H1 (cell line): ENCODE results near the gene SPAM1. TPM values are rescaled to one million over a fixed set of nuclear protein-coding genes. Genes with fewer than 3 reads are reported as not detected.

Source experiments
- CTCF ChIA-PET: fragments of 300-600 bp; sonication (Branson Sonifier 250); formaldehyde crosslinking; loops from one replicate; lab custom pipeline; 2021; ENCODE audit not compliant: partially characterized antibody; lab: Charles Lee
- POLR2A ChIA-PET: fragments of 300-600 bp; sonication (Branson Sonifier 250); formaldehyde crosslinking; loops from one replicate; lab custom pipeline; 2021; ENCODE audit warnings: inconsistent platforms; ENCODE audit not compliant: partially characterized antibody; lab: Charles Lee
- DNase-seq, 2 experiments: peaks; one replicate each; pipeline versions ENCODE4 v3.0.0 to v3.0.0-alpha.2; 2010 to 2022; ENCODE audit warnings: low spot score in 2 of 2, low read depth in 1 of 2, mixed read lengths in 1 of 2
- FAIRE-seq: peaks from 2 replicates; lab custom pipeline; 2011; peaks lifted over from hg19 to GRCh38; lab: Jason Lieb, UNC
- H2AFZ ChIP-seq: 2 replicates; pipeline ENCODE4 v1.8.1; 2012; ENCODE audit warnings: low read length, inconsistent platforms
- H2AK5ac ChIP-seq: 2 replicates; pipeline ENCODE4 v1.6.1; 2013; ENCODE audit warnings: low read depth, low read length
- H2BK120ac ChIP-seq: replicated peaks from 2 replicates; pipeline ENCODE3; 2013; ENCODE audit warnings: low read depth, low read length, inconsistent platforms
- H2BK12ac ChIP-seq: 2 replicates; pipeline ENCODE4 v1.6.1; 2013; ENCODE audit warnings: low read depth, low read length
- H2BK15ac ChIP-seq: 2 replicates; pipeline ENCODE4 v1.6.1; 2013; ENCODE audit warnings: low read length
- H2BK20ac ChIP-seq: 2 replicates; pipeline ENCODE4 v1.6.1; 2013; ENCODE audit warnings: low read length
- H2BK5ac ChIP-seq: 2 replicates; pipeline ENCODE4 v1.6.1; 2013; ENCODE audit warnings: low read depth, low read length
- H3K14ac ChIP-seq: 2 replicates; pipeline ENCODE4 v1.6.1; 2013; ENCODE audit warnings: inconsistent platforms; ENCODE audit not compliant: insufficient read length
- H3K18ac ChIP-seq: 2 replicates; pipeline ENCODE4 v1.6.1; 2013; ENCODE audit warnings: low read length; ENCODE audit errors: extremely low read depth
- H3K23ac ChIP-seq: 2 replicates; pipeline ENCODE4 v1.6.1; 2013; ENCODE audit warnings: inconsistent platforms; ENCODE audit not compliant: insufficient read length
- H3K23me2 ChIP-seq: 2 replicates; pipeline ENCODE4 v1.6.1; 2013; ENCODE audit warnings: low read depth, low read length
- H3K27ac ChIP-seq: 2 replicates; pipeline ENCODE4 v1.6.1; 2011; ENCODE audit warnings: low read depth, low read length, inconsistent platforms
- H3K27me3 ChIP-seq, 4 experiments: replicated peaks in 1 of 4; 1 replicate in 1 of 4; 2 replicates in 3 of 4; pipeline versions ENCODE4 v1.6.1 to v1.8.1; 2011 to 2013; ENCODE audit warnings: low read length in 3 of 4, mild to moderate bottlenecking in 3 of 4, inconsistent platforms in 2 of 4, mixed read lengths in 2 of 4, moderate library complexity in 1 of 4; ENCODE audit not compliant: control insufficient read depth in 3 of 4, insufficient read depth in 3 of 4; ENCODE audit errors: extremely low read depth in 1 of 4
- H3K36me3 ChIP-seq, 4 experiments: 2 replicates each; pipeline versions ENCODE4 v1.6.1 to v1.8.1; 2011 to 2013; ENCODE audit warnings: mild to moderate bottlenecking in 4 of 4, low read length in 3 of 4, moderate library complexity in 2 of 4, control low read depth in 1 of 4, inconsistent platforms in 1 of 4; ENCODE audit not compliant: insufficient read depth in 4 of 4, control insufficient read depth in 2 of 4
- H3K4ac ChIP-seq: replicated peaks from 2 replicates; pipeline ENCODE3; 2013; ENCODE audit warnings: low read length, low read depth, mixed read lengths, inconsistent platforms; ENCODE audit not compliant: insufficient read length
- H3K4me1 ChIP-seq, 4 experiments: replicated peaks in 1 of 4; 1 replicate in 1 of 4; 2 replicates in 3 of 4; pipeline versions ENCODE4 v1.6.1 to v1.8.1; 2011 to 2013; ENCODE audit warnings: low read length in 3 of 4, inconsistent platforms in 2 of 4, mixed read lengths in 1 of 4; ENCODE audit not compliant: insufficient read depth in 4 of 4, control insufficient read depth in 3 of 4
- H3K4me2 ChIP-seq, 2 experiments: 2 replicates each; pipeline versions ENCODE4 v1.6.1 to v1.8.1; 2011 to 2013; ENCODE audit warnings: low read depth in 2 of 2, low read length in 2 of 2, control low read depth in 1 of 2, inconsistent platforms in 1 of 2, mild to moderate bottlenecking in 1 of 2; ENCODE audit not compliant: insufficient read depth in 1 of 2
- H3K4me3 ChIP-seq, 4 experiments: fragments of 200-600, 300-600 bp in 1 of 4; sonication (generic), shearing (Covaris generic), sonication (Bioruptor Twin) in 1 of 4; 2 replicates each; pipeline versions ENCODE4 v1.5.1 to v1.8.1; 2011 to 2016; ENCODE audit warnings: low read length in 4 of 4, low read depth in 3 of 4, control low read depth in 2 of 4, inconsistent platforms in 2 of 4, mild to moderate bottlenecking in 2 of 4, mixed read lengths in 1 of 4, moderate library complexity in 1 of 4; ENCODE audit not compliant: insufficient read depth in 2 of 4; ENCODE audit errors: extremely low read depth in 1 of 4
- H3K56ac ChIP-seq: replicated peaks from 2 replicates; pipeline ENCODE3; 2013; ENCODE audit warnings: low read depth, mild to moderate bottlenecking, mixed read lengths, low read length, inconsistent platforms; ENCODE audit not compliant: insufficient read length
- H3K79me1 ChIP-seq: 2 replicates; pipeline ENCODE4 v1.6.1; 2013; ENCODE audit warnings: low read depth, low read length, control low read depth
- H3K79me2 ChIP-seq, 2 experiments: 2 replicates each; pipeline versions ENCODE4 v1.6.1 to v1.8.1; 2012 to 2013; ENCODE audit warnings: low read length in 2 of 2, mild to moderate bottlenecking in 2 of 2, inconsistent platforms in 1 of 2; ENCODE audit not compliant: insufficient read depth in 2 of 2, control insufficient read depth in 1 of 2
- H3K9ac ChIP-seq, 4 experiments: replicated peaks in 1 of 4; 1 replicate in 1 of 4; 2 replicates in 3 of 4; pipeline versions ENCODE4 v1.6.1 to v1.8.1; 2011 to 2013; ENCODE audit warnings: low read depth in 3 of 4, low read length in 3 of 4, control low read depth in 2 of 4, mild to moderate bottlenecking in 2 of 4, moderate library complexity in 2 of 4, inconsistent platforms in 1 of 4; ENCODE audit errors: extremely low read depth in 1 of 4
- H3K9me3 ChIP-seq, 2 experiments: 2 replicates each; pipeline versions ENCODE4 v1.6.1 to v1.8.1; 2012 to 2013; ENCODE audit warnings: mild to moderate bottlenecking in 2 of 2, moderate library complexity in 2 of 2, control low read depth in 1 of 2, inconsistent platforms in 1 of 2, low read depth in 1 of 2, low read length in 1 of 2, mixed read lengths in 1 of 2; ENCODE audit not compliant: insufficient read depth in 2 of 2
- H4K20me1 ChIP-seq, 2 experiments: replicated peaks in 1 of 2; 2 replicates each; pipeline versions ENCODE3 to v1.8.1; 2011 to 2013; ENCODE audit warnings: inconsistent platforms in 2 of 2, low read length in 2 of 2, mild to moderate bottlenecking in 1 of 2; ENCODE audit not compliant: insufficient read depth in 2 of 2, control insufficient read depth in 1 of 2
- H4K5ac ChIP-seq: 2 replicates; pipeline ENCODE4 v1.6.1; 2013; ENCODE audit warnings: low read length, low read depth, mixed read lengths, inconsistent platforms; ENCODE audit not compliant: insufficient read length
- H4K8ac ChIP-seq: 2 replicates; pipeline ENCODE4 v1.8.0; 2013; ENCODE audit warnings: mild to moderate bottlenecking, moderate library complexity, low read length, inconsistent platforms; ENCODE audit not compliant: insufficient read depth; ENCODE audit errors: extremely low read depth
- H4K91ac ChIP-seq: replicated peaks from 2 replicates; pipeline ENCODE3; 2013; ENCODE audit warnings: low read length, mixed read lengths, inconsistent platforms; ENCODE audit not compliant: insufficient read length
- EP300 ChIP-seq, 2 experiments: IDR thresholded peaks; 1 replicate in 1 of 2; 2 replicates in 1 of 2; pipeline ENCODE4 v1.6.1; 2011 to 2012; ENCODE audit warnings: low read depth in 2 of 2, low read length in 2 of 2, mild to moderate bottlenecking in 2 of 2, borderline replicate concordance in 1 of 2, inconsistent platforms in 1 of 2, moderate library complexity in 1 of 2
- POLR2AphosphoS5 ChIP-seq: IDR thresholded peaks from 2 replicates; pipeline ENCODE4 v1.6.1; 2011; ENCODE audit warnings: low read depth, low read length
- POU5F1 ChIP-seq: IDR thresholded peaks from 2 replicates; pipeline ENCODE4 v1.6.1; 2011; ENCODE audit warnings: low read depth, mild to moderate bottlenecking, low read length, moderate library complexity
- WGBS, 2 experiments: shearing (Covaris generic) in 1 of 2; methylation state at CpG; one replicate each; pipeline versions ENCODE4 v1.1.6 to v1.1.7; 2013 to 2015; ENCODE audit warnings: low lambda C conversion rate in 2 of 2, mixed read lengths in 2 of 2, inconsistent platforms in 1 of 2, low coverage in 1 of 2, missing lambda C conversion rate in 1 of 2; ENCODE audit not compliant: insufficient replicate concordance in 2 of 2, insufficient coverage in 1 of 2, insufficient read length in 1 of 2; ENCODE audit errors: extremely low coverage in 1 of 2, missing lambda C conversion rate in 1 of 2; 5-methylcytosine and 5-hydroxymethylcytosine counted together
- polyA plus RNA-seq, 7 experiments: library from polyadenylated mRNA; depleted of rRNA in 3 of 7; stranded (reverse) in 5 of 7; unstranded in 2 of 7; fragments of >200 nt in 5 of 7; fragments of 200-250 nt in 2 of 7; gene quantifications; 1 replicate in 5 of 7; 2 replicates in 1 of 7; 4 replicates in 1 of 7; pipeline versions ENCODE4 v1.2.1 to v1.2.3, GENCODE V29; 2011 to 2013; ENCODE audit warnings: missing spikeins in 2 of 7, mixed read lengths in 2 of 7
- total RNA-seq: library from RNA; stranded (reverse); fragmentation: NEBNext Ultra II Directional; extraction: Animal tissue kit (Norgen Biotek cat#: 25700); gene quantifications from 2 replicates; pipeline ENCODE4 v1.2.1, GENCODE V29; 2021
- TF ChIP-seq, protein P1 (sequence below): IDR thresholded peaks from 2 replicates; pipeline ENCODE4 v1.6.1; 2012; ENCODE audit warnings: inconsistent platforms

Gene SPAM1
- total and polyA plus RNA-seq, 2 of the 8 experiments (the other 6 are each of a cell fraction or from before 2014, with no cell fraction given) = not detected

GRCh38 chr7:123939784-123940183 is 14.7 kb downstream of the SPAM1 start:
- Histone ChIP-seq H3K23ac (no peak overlapping the region), H3K4me3 (no peak overlapping the region), H2AK5ac (no peak overlapping the region), H3K56ac (no peak overlapping the region), H2AFZ (no peak overlapping the region), H3K4ac (no peak overlapping the region), H3K14ac (no peak overlapping the region), H3K9me3 (0 out of 4 replicates have a peak, but pooled peaks cover 0 to 5% of the 10 kb centered on the region in 2 experiments), H2BK120ac (no peak overlapping the region), H4K5ac (no peak overlapping the region), H3K36me3 (no peaks in the 10 kb centered on the region), H3K27me3 (no peaks in the 10 kb centered on the region), H3K27ac (no peak overlapping the region), H3K79me2 (no peaks in the 10 kb centered on the region)
- no peak for FAIRE-seq
- POLR2A ChIA-PET = no interaction called here
- WGBS, 2 experiments = 67% methylated on average over 3 of the region's 3 CpGs; no CpG with 5 or more reads in 1 of the 2 experiments
- TF ChIP-seq, protein P1, sequence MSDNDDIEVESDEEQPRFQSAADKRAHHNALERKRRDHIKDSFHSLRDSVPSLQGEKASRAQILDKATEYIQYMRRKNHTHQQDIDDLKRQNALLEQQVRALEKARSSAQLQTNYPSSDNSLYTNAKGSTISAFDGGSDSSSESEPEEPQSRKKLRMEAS = no peak
- no peak for TF ChIP-seq EP300 (IDR thresholded peaks at IDR 0.05; ENCODE audit: borderline replicate concordance in 1 of 2, low read depth in 2 of 2, low read length in 2 of 2)
- TF ChIP-seq POU5F1 = no peak
- no peak for TF ChIP-seq POLR2AphosphoS5
- TF ChIP-seq, all 59 proteins: peak for 0
- Histone ChIP-seq H2BK12ac (no peak overlapping the region), H3K18ac (no peak overlapping the region), H3K4me2 (no peak overlapping the region), H2BK20ac (no peak overlapping the region), H3K79me1 (no peaks in the 10 kb centered on the region), H2BK5ac (no peak overlapping the region), H3K9ac (no peak overlapping the region), H2BK15ac (no peak overlapping the region), H4K20me1 (no peaks in the 10 kb centered on the region), H4K91ac (no peak overlapping the region), H3K4me1 (peaks cover 2 to 8% (median 4%) of the 10 kb centered on the region in 4 experiments; a peak in 3 of 7 replicates), H3K23me2 (no peaks in the 10 kb centered on the region), H4K8ac (no peak overlapping the region)
- DNase-seq = no peak
- CTCF ChIA-PET = interaction anchor here (0.6 kb wide), 1 partner anchor 53 kb away, joined by 3 read pairs; no protein-coding TSS in a partner anchor
